HG03097 (cell line): ENCODE results near the gene GSG1L.
"Not testable (repeated sequence)": the region's sequence is repeated elsewhere in the genome, so short reads cannot be mapped to it uniquely, and the experiment has no call there.

ENCODE experiments used
- ATAC-seq: cut with Tn5 transposase; IDR thresholded peaks from one replicate; pipeline ENCODE4 v1.9.1; 2021; ENCODE audit not compliant: unreplicated experiment, low FRiP score

GSG1L gene

GRCh38 chr16:27748868-27749546, 314.5 kb downstream of the GSG1L start:
- no peak for ATAC-seq

GRCh38 chr16:27747946-27748345, 315.6 kb downstream of the GSG1L start:
- no peak for ATAC-seq

DNA sequence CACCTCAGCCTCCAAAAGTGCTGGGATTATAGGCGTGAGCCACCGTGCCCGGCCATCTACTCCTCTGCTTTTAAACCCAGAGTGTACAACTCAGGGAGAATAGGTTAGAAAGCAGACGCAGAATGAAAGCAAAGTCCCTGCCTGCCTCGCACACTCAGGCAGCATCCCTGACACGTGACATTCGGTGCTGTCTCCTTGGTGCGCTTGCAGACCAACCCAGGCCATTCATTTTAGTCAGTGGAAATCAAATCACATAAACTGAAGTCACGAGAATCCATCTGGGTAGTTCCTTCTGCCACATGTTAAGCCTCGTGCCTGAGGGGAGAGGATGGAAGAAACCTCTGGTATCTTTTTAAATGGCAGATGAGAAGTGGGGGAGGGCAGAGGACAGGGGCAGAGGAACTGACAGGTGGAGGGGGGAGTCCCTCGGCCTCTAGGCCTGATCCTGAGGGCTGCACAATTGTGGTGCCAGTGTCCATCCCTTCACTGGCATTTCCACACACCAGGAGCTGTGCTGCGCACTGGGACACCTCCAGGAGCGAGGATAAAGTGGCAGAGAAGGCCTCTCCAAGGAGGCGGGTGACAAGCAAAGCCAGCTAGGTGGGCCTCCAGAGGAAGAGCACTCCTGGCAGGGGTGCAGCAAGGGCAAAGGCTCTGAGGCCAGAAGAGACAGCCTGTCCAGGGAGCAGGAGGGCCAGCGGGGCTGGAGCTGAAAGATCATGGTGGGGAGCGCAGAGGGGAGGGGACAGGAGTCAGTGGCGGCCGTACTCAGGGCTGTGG, 317.2 kb downstream of the GSG1L start:
- ATAC-seq, result no peak

GRCh38 chr16:27745348-27745747, 318.2 kb downstream of the GSG1L start:
- ATAC-seq, result no peak

DNA sequence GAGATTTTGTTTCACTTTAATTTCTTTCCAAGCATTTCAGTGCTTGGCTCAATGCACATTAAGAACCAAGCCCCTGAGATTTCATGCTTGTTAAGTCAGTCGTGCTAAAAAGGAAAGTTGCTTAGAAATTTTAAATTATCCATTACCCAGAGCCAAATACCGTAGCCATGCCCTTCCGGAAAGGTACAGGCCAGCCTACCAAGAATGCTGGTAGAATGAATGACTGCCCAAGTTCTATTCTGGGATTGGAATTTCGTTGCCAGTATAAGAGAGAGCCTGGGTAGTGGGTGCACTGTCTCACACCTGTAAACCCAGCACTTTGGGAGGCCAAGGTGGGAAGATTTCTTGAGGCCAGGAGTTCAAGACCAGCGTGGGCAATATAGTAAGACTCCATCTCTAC, 319.6 kb downstream of the GSG1L start:
- no peak for ATAC-seq

DNA sequence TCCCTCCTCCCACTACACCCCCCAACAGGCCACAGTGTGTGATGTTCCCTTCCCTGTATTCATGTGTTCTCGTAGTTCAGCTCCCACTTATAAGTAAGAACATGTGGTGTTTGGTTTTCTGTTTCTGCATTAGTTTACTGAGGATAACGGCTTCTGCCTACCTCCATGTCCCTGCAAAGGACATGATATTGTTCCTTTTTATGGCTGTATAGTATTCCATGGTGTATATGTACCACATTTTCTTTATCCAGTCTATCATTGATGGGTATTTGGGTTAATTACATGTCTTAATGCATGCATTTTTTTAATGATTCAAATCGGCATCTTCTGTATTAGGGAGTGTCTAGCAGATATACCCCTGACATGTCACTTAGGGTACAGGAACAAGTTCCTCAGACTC, 320.5 kb downstream of the GSG1L start:
- not testable (repeated sequence) for ATAC-seq

DNA sequence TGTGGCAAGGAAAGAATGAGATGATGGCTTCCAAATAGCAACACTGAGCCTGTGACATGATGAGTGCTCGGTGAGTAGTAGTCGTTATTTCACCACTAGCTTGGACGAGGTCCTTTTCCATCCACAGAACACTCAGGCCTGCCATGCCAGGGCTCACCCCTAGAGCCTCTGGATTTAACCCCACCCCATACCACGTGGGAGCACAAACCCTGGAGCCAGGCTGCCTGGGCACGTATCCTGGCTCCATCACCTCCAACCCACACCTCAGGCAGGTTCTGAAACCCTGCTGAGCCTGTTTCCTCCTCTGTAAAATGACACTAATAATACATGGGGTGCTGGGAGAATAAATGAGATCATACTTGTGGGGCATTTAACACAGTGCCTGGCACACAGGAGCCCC, 321.2 kb downstream of the GSG1L start:
- ATAC-seq, result no peak

DNA sequence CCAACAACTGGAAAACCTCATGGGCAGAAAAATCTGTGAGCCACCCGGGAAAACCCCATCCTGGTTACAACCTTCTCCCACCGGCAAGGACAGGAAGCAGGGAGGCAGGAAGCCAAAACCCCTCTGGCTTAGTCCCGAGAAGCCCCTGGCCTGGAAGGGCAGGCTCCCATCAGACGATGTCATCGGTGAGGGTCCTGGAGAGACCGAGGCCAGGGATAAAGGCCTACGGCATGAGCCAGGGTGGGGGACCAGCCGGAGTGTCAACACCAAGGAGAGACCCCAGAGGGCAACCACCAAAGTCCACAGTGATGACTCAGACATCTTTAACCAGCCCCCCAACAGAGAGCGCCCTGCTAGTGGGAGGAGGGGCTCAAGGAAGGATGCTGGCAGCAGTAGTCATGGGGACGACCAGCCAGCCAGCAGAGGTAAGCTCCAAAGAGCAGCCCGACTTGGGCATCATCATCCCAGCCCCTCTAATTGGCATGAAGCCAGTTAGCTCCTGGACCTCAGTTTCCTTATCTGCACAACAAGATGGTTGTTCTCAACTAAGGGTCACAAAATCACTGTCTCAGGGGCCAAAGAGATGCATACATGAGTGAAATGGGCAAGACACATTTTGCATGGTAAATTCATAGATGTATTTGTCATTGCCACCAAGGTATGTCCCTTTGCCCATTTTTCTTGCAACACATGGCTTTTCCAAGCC, 322.9 kb downstream of the GSG1L start:
- no peak for ATAC-seq

DNA sequence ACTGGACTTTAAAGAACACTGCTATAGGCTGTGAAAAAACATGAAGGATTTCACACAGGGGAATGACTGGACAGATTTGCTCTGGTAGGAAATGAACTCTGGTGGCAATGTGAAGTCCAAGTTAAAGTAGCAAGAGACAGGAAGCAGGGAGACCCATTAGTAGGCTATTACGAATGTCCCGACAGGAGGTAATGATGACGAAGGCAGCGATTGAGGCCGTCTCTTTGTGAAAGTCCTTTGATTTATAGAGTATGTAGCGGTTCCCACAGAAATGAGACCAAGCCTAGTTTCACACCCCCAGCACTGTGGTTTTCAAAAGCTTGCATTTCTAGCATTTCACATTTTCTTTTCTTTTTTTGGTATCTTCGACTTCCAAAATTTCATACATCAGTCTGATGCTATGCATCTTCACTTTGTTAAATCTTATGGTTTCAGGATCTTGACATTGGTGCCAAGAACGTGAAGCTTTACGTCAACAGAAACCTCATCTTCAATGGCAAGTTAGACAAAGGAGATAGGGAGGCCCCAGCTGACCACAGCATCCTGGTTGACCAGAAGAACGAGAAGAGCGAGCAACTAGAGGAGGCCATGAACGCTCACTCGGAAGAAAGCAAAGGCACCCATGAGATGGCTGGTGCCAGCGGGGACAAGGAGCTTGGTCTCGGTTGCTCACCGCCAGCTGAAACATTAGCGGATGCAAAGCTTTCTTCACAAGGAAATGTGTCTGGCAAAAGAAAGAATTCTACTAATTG, 323.7 kb downstream of the GSG1L start:
- no peak for ATAC-seq

GRCh38 chr16:27738596-27738995, 324.9 kb downstream of the GSG1L start:
- ATAC-seq, result no peak
